Coronary artery (tissue), 2 donors: ENCODE data around the gene PIP5KL1.

Source experiments
- DNase-seq: peaks from one replicate; pipeline ENCODE4 v3.0.0-alpha.2; 2017; ENCODE audit warnings: low spot score
- H3K27ac ChIP-seq, 2 donors: fragments of 200-600 bp; sonication (generic); one replicate each; pipeline ENCODE4 v1.5.1; 2016 to 2019
- H3K4me3 ChIP-seq: fragments of 200-600 bp; sonication (generic); 2 replicates; pipeline ENCODE4 v1.5.1; 2016; ENCODE audit warnings: mild to moderate bottlenecking, moderate library complexity
- CTCF ChIP-seq: fragments of 200-600 bp; sonication (generic); IDR thresholded peaks from one replicate; pipeline ENCODE4 v1.5.1; 2019; ENCODE audit warnings: antibody characterized with exemption

The PIP5KL1 gene

GRCh38 chr9:127874301-127875221, 56.0 kb downstream of the PIP5KL1 start:
- Histone ChIP-seq H3K27ac (peak overlapping the region; percentile 73 to 93), H3K4me3 (peak overlapping the region; percentile 79)
- TF ChIP-seq CTCF, result no peak
- DNase-seq, result no peak

GRCh38 chr9:127873886-127874285, 56.7 kb downstream of the PIP5KL1 start:
- Histone ChIP-seq H3K27ac (peak overlapping the region; percentile 73 to 93), H3K4me3 (peak overlapping the region; percentile 79)
- DNase-seq, result peak; percentile 89
- TF ChIP-seq CTCF, result no peak

- TF ChIP-seq CTCF, result no peak
- peak overlapping the region; percentile 79 for H3K4me3 ChIP-seq
- peak overlapping the region; percentile 73 to 93 for H3K27ac ChIP-seq
- DNase-seq, result no peak
Measured at GRCh38 chr9:127873223-127873691, 57.3 kb downstream of the PIP5KL1 start.

- Histone ChIP-seq H3K4me3 (no peak overlapping the region), H3K27ac (peak overlapping the region in 1 of 2 donors; percentile 93)
- DNase-seq, result no peak
- no peak for TF ChIP-seq CTCF
Measured at GRCh38 chr9:127872369-127873222, 58.0 kb downstream of the PIP5KL1 start.

- no peak for DNase-seq
- no peak overlapping the region for H3K27ac ChIP-seq
- no peak for TF ChIP-seq CTCF
- no peak overlapping the region for H3K4me3 ChIP-seq
Measured at GRCh38 chr9:127871531-127871930, 59.0 kb downstream of the PIP5KL1 start.

- H3K27ac ChIP-seq, result no peak overlapping the region
- no peak for DNase-seq
- H3K4me3 ChIP-seq, result no peak overlapping the region
- TF ChIP-seq CTCF, result no peak
Measured at GRCh38 chr9:127870887-127871286, 59.7 kb downstream of the PIP5KL1 start.
